ENCODE data around the gene NRG3.

DNA sequence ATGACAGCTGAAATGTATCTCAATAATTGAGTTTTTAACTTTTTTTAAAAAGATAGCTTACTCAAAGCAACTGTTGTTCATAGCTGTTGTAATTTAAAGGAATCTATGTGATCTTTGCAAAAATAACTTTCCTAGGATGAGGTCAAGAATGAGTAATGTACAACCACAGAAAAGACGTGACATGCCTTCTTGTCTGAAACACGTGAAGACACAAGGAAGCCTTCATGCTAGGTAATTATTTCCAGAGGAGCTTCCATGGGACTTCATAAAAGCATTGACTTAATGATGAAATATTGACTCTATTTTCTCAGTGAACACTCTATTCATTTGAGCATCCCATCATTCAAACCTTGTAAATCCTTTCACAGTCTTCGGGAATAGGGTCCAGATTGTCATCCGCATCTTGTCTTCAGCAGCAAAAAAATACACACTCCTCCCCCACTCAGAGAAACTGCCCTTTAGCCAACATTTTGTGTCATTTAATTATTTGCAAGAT is 528.0 kb downstream of the NRG3 start:
- TF ChIP-seq SP2 (tag by site-specific recombination; IDR thresholded peaks at IDR 0.05) (no peak), CTCF (tag by site-specific recombination; IDR thresholded peaks at IDR 0.05) (no peak)

Measured in HEK293 (cell line).